Adrenal gland (tissue), 12 donors: Measurements from ENCODE around the gene SYNGR4. TPM values are rescaled to one million over a fixed set of nuclear protein-coding genes. Genes with fewer than 3 reads are reported as not detected.

Experiments used
- DNase-seq, 7 donors: peaks; one replicate each; pipeline ENCODE4 v3.0.0-alpha.2; 2019 to 2020
- H3K27ac ChIP-seq, 5 donors: fragments of 200-600 bp; sonication (generic) in 4 of 5; 1 replicate in 3 of 5; 2 replicates in 2 of 5; pipeline versions ENCODE4 v1.5.1 to v1.8.0; 2016 to 2020; ENCODE audit warnings: mild to moderate bottlenecking in 1 of 5
- H3K27me3 ChIP-seq: fragments of 200-600 bp; 2 replicates; pipeline ENCODE4 v1.8.0; 2021
- H3K36me3 ChIP-seq, 2 donors: fragments of 200-600 bp; replicated peaks in 1 of 2; 1 replicate in 1 of 2; 2 replicates in 1 of 2; pipeline versions ENCODE4 v1.5.1 to v1.8.0; 2018 to 2022
- H3K4me1 ChIP-seq, 2 donors: fragments of 200-600 bp; replicated peaks in 1 of 2; 1 replicate in 1 of 2; 2 replicates in 1 of 2; pipeline versions ENCODE4 v1.5.1 to v1.8.0; 2018 to 2021
- H3K4me3 ChIP-seq, 4 donors: fragments of 200-600 bp; sonication (generic) in 3 of 4; one replicate each; pipeline ENCODE4 v1.5.1; 2016 to 2018
- H3K9me3 ChIP-seq, 3 donors: fragments of 200-600 bp; sonication (generic) in 1 of 3; replicated peaks in 1 of 3; 1 replicate in 2 of 3; 2 replicates in 1 of 3; pipeline versions ENCODE4 v1.5.1 to v1.8.0; 2016 to 2021
- CTCF ChIP-seq, 6 experiments: fragments of 450-650 bp in 4 of 6; fragments of 200-600 bp in 2 of 6; sonication (generic) in 1 of 6; IDR thresholded peaks; 1 replicate in 5 of 6; 2 replicates in 1 of 6; pipeline versions ENCODE4 v1.5.1 to v1.8.0; 2016 to 2021; ENCODE audit warnings: antibody characterized with exemption in 6 of 6, mild to moderate bottlenecking in 2 of 6, moderate library complexity in 1 of 6
- POLR2A ChIP-seq, 2 donors: fragments of 450-650 bp; IDR thresholded peaks; one replicate each; pipeline ENCODE4 v1.6.1; 2017; ENCODE audit warnings: antibody characterized with exemption in 2 of 2, mild to moderate bottlenecking in 2 of 2, moderate library complexity in 1 of 2
- whole genome bisulfite sequencing, 4 donors: extraction: QIAGEN DNeasy Blood & Tissue Kit in 2 of 4; methylation state at CpG; one replicate each; pipeline versions ENCODE4 v1.1.5 to v1.1.7; 2013 to 2017; 5-methylcytosine and 5-hydroxymethylcytosine counted together
- intact Hi-C, 2 donors: fragments of 100-400 bp; cut with DNase I; formaldehyde crosslinking; loops; one replicate each; pipeline versions ENCODE4 v1.14.1 to v1.15.0; 2022 to 2023
- polyA plus RNA-seq, 3 donors: library from polyadenylated mRNA; stranded (reverse); fragments of 200-250 nt in 2 of 3; fragments of 350-450 nt in 1 of 3; fragmentation: Illumina TruSeq in 1 of 3; extraction: RNeasy Lipid Tissue Mini Kit (QIAGEN cat#74804) in 1 of 3; gene quantifications; one replicate each; pipeline ENCODE4 v1.2.3, GENCODE V29; 2013 to 2014
- total RNA-seq, 9 donors: library from RNA; depleted of rRNA in 4 of 9; stranded (reverse); fragments of >200 nt in 4 of 9; fragments of 120-200 nt in 1 of 9; fragmentation: NEBNext Ultra II Directional in 1 of 9; extraction: Animal tissue kit (Norgen Biotek cat#: 25700) in 1 of 9; gene quantifications; one replicate each; pipeline versions ENCODE4 v1.1.0 to v1.2.4, GENCODE V29; 2013 to 2023
- donor health status: healthy with polysubstance abuse.
- donor health status: Bipolar disorder and iron deficiency.
- donor health status: DM: yes; HTN: yes; CAD: no.
- donor health status: DM: no; HTN: no; CAD: no.
- donor health status: DM: no; HTN: no; CAD: no.
- donor health status: DM: yes; HTN: yes; CAD: no.

The SYNGR4 gene
- total and polyA plus RNA-seq, 12 donors: 0.13 TPM; not detected in 11

GRCh38 chr19:48421548-48421947 lies 57.4 kb downstream of the SYNGR4 start:
- H3K9me3 ChIP-seq: no peaks in the 10 kb centered on the region
- no peak overlapping the region for H3K4me3 ChIP-seq
- no peaks in the 10 kb centered on the region for H3K36me3 ChIP-seq
- 59 to 87% (median 69%) methylated on average over 7 to 16 of the region's 16 CpGs for WGBS, 4 donors
- H3K27ac ChIP-seq: no peak overlapping the region
- TF ChIP-seq CTCF (IDR thresholded peaks at IDR 0.05) (no peak), POLR2A (IDR thresholded peaks at IDR 0.05) (no peak)
- no peaks in the 10 kb centered on the region for H3K27me3 ChIP-seq
- intact Hi-C loops: no loop called here
- no peak for DNase-seq
- peaks cover 0 to 10% of the 10 kb centered on the region in 2 donors for H3K4me1 ChIP-seq

- WGBS, 4 donors: 11 to 24% (median 14%) methylated on average over 8 of the region's 8 CpGs
- Histone ChIP-seq H3K27me3 (no peaks in the 10 kb centered on the region), H3K4me3 (peak overlapping the region in 1 of 4 donors; percentile 4), H3K4me1 (peaks cover 0 to 7% of the 10 kb centered on the region in 2 donors), H3K27ac (peak overlapping the region in 2 of 5 donors; percentile 41 to 45), H3K36me3 (no peaks in the 10 kb centered on the region), H3K9me3 (no peaks in the 10 kb centered on the region)
- TF ChIP-seq POLR2A (IDR thresholded peaks at IDR 0.05) (no peak), CTCF (IDR thresholded peaks at IDR 0.05) (no peak)
- peak in 3 of 7 donors; percentile 29 to 39 (median 38) for DNase-seq
- intact Hi-C loops: no loop called here
These were observed 60.6 kb downstream of the SYNGR4 start for GRCh38 chr19:48424694-48425219.

Other genes with a start within 250 kb of the SYNGR4 start
- gene LIG1, start 194.0 kb upstream of the SYNGR4 start, total RNA-seq: 10 to 100 TPM in 7 of 9 donors, 1 to 10 TPM in 2; 7.5 to 24.2 (median 15.5) TPM
- 10 to 100 TPM; 10.5 to 79.6 (median 58.3) TPM for gene LIG1, start 194.0 kb upstream of the SYNGR4 start, polyA plus RNA-seq
- gene ZSWIM9, start 193.7 kb upstream of the SYNGR4 start, total RNA-seq: 1 to 10 TPM in 7 of 9 donors, under 1 TPM in 2; 0.52 to 8.0 (median 4.2) TPM
- gene ZSWIM9, start 193.7 kb upstream of the SYNGR4 start, polyA plus RNA-seq: 1 to 10 TPM; 1.9 to 5.7 (median 2.6) TPM
- gene CARD8, start 108.5 kb upstream of the SYNGR4 start, total RNA-seq: 10 to 100 TPM; 14.1 to 45.3 (median 32.3) TPM
- gene CARD8, start 108.5 kb upstream of the SYNGR4 start, polyA plus RNA-seq: 10 to 100 TPM; 30.0 to 48.3 (median 33.7) TPM
- gene ZNF114, start 94.3 kb upstream of the SYNGR4 start, total RNA-seq: 1 to 10 TPM in 1 of 9 donors, under 1 TPM in 7, not detected in 1; 0.18 to 1.4 (median 0.59) TPM
- under 1 TPM; 0.07 to 0.16 (median 0.10) TPM for gene ZNF114, start 94.3 kb upstream of the SYNGR4 start, polyA plus RNA-seq
- 100 to 1,000 TPM in 4 of 9 donors, 10 to 100 TPM in 5; 20.6 to 118 (median 97.9) TPM for gene EMP3, start 38.8 kb upstream of the SYNGR4 start, total RNA-seq
- 100 to 1,000 TPM in 2 of 3 donors, 10 to 100 TPM in 1; 63.9 to 409 (median 315) TPM for gene EMP3, start 38.8 kb upstream of the SYNGR4 start, polyA plus RNA-seq
- 10 to 100 TPM in 6 of 9 donors, 1 to 10 TPM in 3; 3.3 to 26.3 (median 10.9) TPM for gene TMEM143, start 427 bp upstream of the SYNGR4 start, total RNA-seq
- gene TMEM143, start 427 bp upstream of the SYNGR4 start, polyA plus RNA-seq: 10 to 100 TPM in 2 of 3 donors, 1 to 10 TPM in 1; 9.6 to 26.5 (median 20.1) TPM
- 100 to 1,000 TPM in 7 of 9 donors, 10 to 100 TPM in 2; 63.4 to 201 (median 161) TPM for gene KDELR1, start 27.2 kb downstream of the SYNGR4 start, total RNA-seq
- gene KDELR1, start 27.2 kb downstream of the SYNGR4 start, polyA plus RNA-seq: 100 to 1,000 TPM; 110 to 146 (median 126) TPM
- gene GRIN2D, start 29.3 kb downstream of the SYNGR4 start, total RNA-seq: 1 to 10 TPM in 3 of 9 donors, under 1 TPM in 6; 0.12 to 1.8 (median 0.57) TPM
- 1 to 10 TPM in 1 of 3 donors, under 1 TPM in 2; 0.11 to 1.0 (median 0.64) TPM for gene GRIN2D, start 29.3 kb downstream of the SYNGR4 start, polyA plus RNA-seq
- 10 to 100 TPM in 8 of 9 donors, 1 to 10 TPM in 1; 8.5 to 48.4 (median 27.8) TPM for gene GRWD1, start 81.6 kb downstream of the SYNGR4 start, total RNA-seq
- 10 to 100 TPM in 1 of 3 donors, 1 to 10 TPM in 2; 6.6 to 15.7 (median 7.5) TPM for gene GRWD1, start 81.6 kb downstream of the SYNGR4 start, polyA plus RNA-seq
- under 1 TPM; 0.09 to 0.83 (median 0.44) TPM for gene KCNJ14, start 91.2 kb downstream of the SYNGR4 start, total RNA-seq
- under 1 TPM; 0.16 to 0.56 (median 0.34) TPM for gene KCNJ14, start 91.2 kb downstream of the SYNGR4 start, polyA plus RNA-seq
- 10 to 100 TPM; 28.5 to 93.5 (median 53.7) TPM for gene CYTH2, start 105.0 kb downstream of the SYNGR4 start, total RNA-seq
- gene CYTH2, start 105.0 kb downstream of the SYNGR4 start, polyA plus RNA-seq: 10 to 100 TPM; 26.3 to 91.7 (median 51.8) TPM
- 1 to 10 TPM in 7 of 9 donors, under 1 TPM in 2; 0.06 to 4.4 (median 2.2) TPM for gene LMTK3, start 147.5 kb downstream of the SYNGR4 start, total RNA-seq
- 10 to 100 TPM in 1 of 3 donors, 1 to 10 TPM in 1, under 1 TPM in 1; 0.57 to 15.1 (median 2.3) TPM for gene LMTK3, start 147.5 kb downstream of the SYNGR4 start, polyA plus RNA-seq
- gene SULT2B1, start 187.8 kb downstream of the SYNGR4 start, total RNA-seq: 1 to 10 TPM in 2 of 9 donors, under 1 TPM in 4, not detected in 3; 0.22 to 1.4 (median 0.49) TPM
- under 1 TPM; 0.24 to 0.88 (median 0.72) TPM for gene SULT2B1, start 187.8 kb downstream of the SYNGR4 start, polyA plus RNA-seq
- gene SPACA4, start 242.4 kb downstream of the SYNGR4 start, total RNA-seq: not detected
- gene SPACA4, start 242.4 kb downstream of the SYNGR4 start, polyA plus RNA-seq: not detected